HG03460 (cell line): ENCODE results near the gene OLR1.

Source experiments
- ATAC-seq: cut with Tn5 transposase; IDR thresholded peaks from one replicate; pipeline ENCODE4 v1.9.1; 2021; ENCODE audit not compliant: unreplicated experiment

The OLR1 gene

DNA sequence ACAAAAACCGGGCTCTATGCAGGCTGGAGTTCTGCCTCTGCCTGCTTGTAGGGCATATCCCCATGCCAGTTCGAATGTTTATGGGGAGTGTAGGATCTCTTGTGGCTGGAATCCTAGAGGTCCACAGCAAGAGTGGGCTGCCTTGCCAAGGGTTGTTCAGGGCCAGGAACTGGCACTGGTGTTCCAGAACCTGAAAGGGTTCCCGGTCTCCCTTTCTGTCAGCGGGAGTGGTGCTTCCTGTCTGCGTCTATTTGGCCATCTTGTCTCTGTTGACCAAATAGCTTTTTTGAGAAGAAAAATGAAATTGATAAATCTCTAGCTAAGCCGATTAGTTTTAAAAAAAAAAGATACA, 17.8 kb downstream of the OLR1 start:
- no peak for ATAC-seq

DNA sequence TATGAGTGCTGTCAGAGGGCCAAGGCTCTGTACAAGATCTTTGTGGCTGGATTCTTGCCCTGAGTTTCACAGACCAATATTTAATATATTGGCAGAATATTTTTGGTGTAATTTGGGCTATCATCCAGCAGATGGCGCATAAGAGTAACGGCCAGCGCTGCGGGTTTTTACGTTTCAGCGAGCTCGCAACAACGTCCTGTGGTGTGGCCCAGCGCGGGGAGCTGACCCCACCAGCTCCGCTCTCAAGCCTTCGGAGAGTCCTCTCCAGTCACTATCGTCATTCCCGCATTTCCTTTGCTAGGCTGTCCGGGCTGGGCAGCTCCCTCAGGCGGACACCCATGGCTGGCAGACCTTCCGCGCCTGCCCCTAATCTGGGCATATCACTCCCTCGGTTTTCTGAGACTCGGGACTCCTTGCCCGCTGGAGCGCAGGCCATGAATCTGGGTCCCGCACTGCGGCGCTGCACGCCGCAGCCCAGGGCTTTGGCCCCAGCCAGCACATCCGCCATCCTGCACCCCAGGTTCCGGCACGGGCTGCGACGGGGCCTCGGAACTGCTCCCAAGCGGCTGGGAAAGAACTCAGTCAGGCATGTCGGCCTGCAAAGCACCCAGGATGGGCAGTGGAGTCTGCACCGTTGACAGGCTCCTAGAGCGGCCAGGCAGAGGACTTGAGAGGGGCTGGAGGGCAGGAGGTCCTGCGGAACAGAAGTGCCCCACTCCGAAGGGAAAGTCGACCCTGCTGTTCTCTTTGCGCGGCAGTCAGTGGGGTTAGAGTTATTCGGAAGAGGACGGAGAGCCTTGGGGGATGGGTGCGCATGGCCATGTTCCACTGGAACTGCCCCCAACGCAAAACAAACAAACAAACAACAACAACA, 18.4 kb downstream of the OLR1 start:
- ATAC-seq, result no peak

GRCh38 chr12:10151621-10152020, 20.3 kb downstream of the OLR1 start:
- ATAC-seq, result no peak

DNA sequence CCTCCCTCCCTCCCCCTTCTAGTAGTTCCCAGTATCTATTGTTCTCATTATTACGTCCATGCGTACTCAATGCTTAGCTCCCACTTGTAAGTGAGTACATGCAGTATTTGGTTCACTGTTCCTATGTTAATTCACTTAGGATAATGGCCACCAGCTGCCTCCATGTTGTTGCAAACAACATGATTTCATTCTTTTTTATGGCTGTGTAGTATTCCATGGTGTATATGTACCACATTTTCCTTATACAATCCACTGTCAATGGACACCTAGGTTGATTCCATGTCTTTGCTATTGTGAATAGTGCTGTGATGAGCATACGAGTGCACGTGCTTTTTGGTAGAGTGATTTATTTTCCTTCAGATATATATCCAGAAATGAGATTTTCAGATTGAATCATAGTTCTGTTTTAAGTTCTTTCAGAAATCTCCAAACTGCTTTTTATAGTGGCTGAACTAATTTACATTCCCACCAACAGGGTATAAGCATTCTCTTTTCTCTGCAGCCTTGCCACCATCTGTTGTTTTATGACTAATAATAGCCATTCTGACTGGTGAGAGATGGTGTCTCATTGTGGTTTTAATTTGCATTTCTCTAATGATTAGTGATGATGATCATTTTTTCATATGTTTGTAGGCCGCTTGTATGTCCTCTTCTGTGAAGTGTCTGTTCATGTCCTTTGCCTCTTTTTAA, 24.1 kb downstream of the OLR1 start:
- ATAC-seq, result no peak

GRCh38 chr12:10142976-10143589, 28.8 kb downstream of the OLR1 start:
- ATAC-seq, result no peak

- no peak for ATAC-seq
Measured at GRCh38 chr12:10140001-10140400, 31.9 kb downstream of the OLR1 start.

DNA sequence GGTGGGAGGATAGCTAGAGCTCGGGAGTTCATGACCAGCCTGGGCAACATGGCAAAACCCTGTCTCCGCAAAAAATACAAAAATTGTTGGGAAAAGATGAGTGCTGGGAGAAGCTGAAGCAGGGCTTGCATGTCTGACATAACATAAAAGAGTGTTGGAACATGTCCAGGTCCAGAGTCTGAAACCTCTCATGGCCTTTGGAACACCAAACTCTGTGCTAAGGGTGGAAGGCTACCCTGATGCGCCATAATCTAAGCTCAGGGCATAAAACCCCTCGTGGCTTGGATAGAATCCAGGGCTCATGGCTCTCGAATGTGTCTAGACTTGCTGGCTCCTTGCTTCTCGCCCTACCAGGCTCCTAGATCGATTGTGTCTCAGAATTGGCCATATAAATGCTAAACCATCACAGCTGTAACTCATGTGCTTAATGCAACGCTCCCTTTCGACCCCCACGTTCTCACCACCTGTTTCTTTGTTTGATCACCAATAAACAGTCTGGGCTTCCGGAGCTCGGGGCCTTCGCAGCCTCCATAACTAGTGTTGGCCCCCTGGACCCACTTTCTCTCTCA, 35.2 kb downstream of the OLR1 start:
- ATAC-seq, result no peak

GRCh38 chr12:10135126-10135525, 36.8 kb downstream of the OLR1 start:
- no peak for ATAC-seq

DNA sequence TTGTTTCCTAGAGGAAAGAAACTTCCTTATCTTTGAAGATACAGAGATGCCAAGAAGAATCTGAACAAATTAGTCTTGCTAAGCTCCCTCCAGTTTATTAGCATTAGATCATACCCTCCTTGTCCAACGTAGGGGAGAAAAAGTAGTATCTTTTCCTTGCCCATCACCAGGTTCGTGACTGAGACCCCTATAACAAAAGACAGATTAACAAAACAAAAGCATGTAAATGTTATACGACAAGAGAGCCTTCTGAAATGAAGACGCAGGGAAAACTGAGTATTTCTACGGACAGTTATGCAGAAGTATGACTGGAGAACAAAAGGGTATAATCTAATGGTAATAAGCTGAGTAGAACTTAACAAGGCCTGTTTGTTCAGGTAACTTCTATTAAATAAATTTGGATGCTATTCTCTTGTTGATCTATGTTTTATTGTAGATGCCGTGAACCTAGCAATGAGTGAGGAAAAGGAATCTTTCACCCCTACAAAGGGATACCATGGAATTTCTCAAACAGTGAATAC, 39.0 kb downstream of the OLR1 start:
- ATAC-seq, result no peak

- no peak for ATAC-seq
Measured at GRCh38 chr12:10131111-10131690, 40.7 kb downstream of the OLR1 start.

- ATAC-seq, result no peak
Measured at GRCh38 chr12:10130042-10130441, 41.9 kb downstream of the OLR1 start, which contains the start of gene CLEC7A. Gene CLEC7A (minus strand): TSS chr12:10130199. CDS start chr12:10130082, 117 bp downstream.

DNA sequence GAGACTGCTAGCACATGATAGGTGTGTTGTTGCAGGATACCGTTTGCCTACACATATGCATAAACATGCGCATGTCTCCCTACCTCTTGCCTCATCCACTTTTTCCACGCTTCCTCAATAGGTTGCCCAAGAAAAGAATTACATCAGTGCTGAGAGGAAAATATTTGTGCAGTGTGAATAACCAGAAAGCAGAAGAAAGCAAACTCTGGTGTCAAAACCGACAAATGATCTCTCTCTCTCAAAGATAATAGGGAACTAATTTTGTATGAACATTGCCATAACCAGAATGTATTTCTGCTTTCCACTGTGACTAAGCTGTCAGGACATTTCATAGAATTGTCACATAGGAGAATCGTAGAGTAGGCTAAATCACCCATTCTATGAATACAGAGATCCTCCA, 43.2 kb downstream of the OLR1 start:
- no peak for ATAC-seq

DNA sequence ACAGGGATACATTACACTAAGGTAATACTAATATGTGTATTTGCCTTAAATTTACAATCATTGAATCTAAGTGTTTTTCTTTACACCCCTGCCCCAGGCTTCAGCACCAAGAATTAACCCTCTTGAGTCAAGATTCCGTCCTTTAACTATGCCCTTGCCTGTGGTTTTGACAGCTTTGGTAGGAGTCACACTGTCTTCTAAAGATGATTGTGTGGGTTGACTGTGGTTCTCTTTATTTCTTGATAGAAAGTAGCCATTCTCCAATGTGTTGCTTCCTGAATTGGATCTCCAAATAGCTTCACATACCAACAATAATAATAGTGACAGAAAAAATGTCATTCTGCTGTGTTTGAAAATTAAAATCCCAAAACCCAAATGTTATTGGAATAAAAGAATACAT, 45.5 kb downstream of the OLR1 start:
- no peak for ATAC-seq

- ATAC-seq, result no peak
Measured at GRCh38 chr12:10122689-10123088, 49.2 kb downstream of the OLR1 start.

DNA sequence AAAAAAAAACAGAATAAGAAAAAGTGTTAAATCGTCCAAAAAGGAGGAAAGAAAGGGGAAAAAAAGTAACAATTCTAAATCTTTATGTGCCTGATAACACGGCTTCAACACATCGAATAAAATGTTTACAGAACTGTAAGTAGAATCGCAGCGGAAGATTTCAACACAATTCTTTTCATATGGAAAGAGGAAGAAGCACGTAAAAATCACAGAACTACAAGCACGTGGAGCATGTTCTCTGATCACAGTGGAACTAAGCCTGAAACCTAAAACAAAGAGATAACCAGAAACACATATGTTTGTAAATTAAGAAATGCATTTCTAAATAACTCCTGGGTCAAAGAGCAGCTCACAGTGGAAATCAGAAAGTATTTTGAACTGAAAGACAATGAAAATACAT, 50.7 kb downstream of the OLR1 start:
- ATAC-seq, result no peak

DNA sequence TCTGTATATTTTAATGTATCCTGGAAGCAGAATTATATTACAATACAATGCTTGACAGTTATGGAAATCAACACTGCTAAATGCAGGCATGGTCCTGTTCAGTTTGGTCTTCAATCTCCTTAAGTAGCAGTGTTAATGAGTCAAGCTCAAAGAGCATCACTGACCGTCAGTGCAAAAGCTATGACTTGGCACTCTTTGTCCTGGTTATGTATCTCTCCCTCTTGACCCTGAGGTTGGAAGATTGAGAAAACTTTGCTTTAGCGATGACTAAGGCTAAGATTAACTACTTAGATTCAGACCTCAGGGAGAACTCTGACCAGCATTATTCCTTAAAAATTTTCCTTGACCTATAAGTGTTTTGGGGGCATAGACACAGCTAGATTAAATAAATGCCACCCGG, 52.9 kb downstream of the OLR1 start:
- ATAC-seq, result no peak

GRCh38 chr12:10115890-10116289, 56.0 kb downstream of the OLR1 start:
- no peak for ATAC-seq

GRCh38 chr12:10115311-10115710, 56.6 kb downstream of the OLR1 start:
- no peak for ATAC-seq

DNA sequence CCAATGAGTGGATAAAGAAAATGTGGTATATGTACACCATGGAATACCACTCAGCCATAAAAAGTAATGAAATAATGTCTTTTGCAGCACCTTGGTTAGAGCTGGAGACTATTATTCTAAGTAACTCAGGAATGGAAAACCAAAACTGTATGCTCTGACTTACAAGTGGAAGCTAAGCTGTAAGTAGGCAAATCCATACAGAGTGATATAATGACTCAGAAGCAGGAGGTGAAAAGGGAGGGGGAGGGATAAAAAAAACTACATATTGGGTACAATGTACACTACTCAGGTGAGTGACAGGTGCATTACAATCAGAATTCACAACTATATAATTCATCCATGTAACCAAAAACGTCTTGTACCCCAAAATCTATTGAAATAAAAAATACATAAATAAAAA, 58.0 kb downstream of the OLR1 start:
- no peak for ATAC-seq

- no peak for ATAC-seq
Measured at GRCh38 chr12:10113075-10113474, 58.9 kb downstream of the OLR1 start.

- no peak for ATAC-seq
Measured at GRCh38 chr12:10111451-10111850, 60.5 kb downstream of the OLR1 start.
